SU-DHL-6 (cell line): ENCODE results near the gene CARD6.

Experiments
- EZH2phosphoT487 ChIP-seq: fragments of 200-600 bp; sonication (generic), shearing (Covaris generic); conservative IDR thresholded peaks from 2 replicates; pipeline ENCODE4 v1.6.1; 2018; ENCODE audit warnings: mild to moderate bottlenecking, antibody characterized with exemption, low read length, moderate library complexity, mixed read lengths
- TF ChIP-seq, protein P1 (sequence below): fragments of 200-600 bp; sonication (generic); IDR thresholded peaks from one replicate; pipeline ENCODE4 v1.5.1; 2017; ENCODE audit warnings: antibody characterized with exemption, mild to moderate bottlenecking, low read length, moderate library complexity; ENCODE audit not compliant: insufficient read depth, poor library complexity, severe bottlenecking

- TF ChIP-seq, protein P1, sequence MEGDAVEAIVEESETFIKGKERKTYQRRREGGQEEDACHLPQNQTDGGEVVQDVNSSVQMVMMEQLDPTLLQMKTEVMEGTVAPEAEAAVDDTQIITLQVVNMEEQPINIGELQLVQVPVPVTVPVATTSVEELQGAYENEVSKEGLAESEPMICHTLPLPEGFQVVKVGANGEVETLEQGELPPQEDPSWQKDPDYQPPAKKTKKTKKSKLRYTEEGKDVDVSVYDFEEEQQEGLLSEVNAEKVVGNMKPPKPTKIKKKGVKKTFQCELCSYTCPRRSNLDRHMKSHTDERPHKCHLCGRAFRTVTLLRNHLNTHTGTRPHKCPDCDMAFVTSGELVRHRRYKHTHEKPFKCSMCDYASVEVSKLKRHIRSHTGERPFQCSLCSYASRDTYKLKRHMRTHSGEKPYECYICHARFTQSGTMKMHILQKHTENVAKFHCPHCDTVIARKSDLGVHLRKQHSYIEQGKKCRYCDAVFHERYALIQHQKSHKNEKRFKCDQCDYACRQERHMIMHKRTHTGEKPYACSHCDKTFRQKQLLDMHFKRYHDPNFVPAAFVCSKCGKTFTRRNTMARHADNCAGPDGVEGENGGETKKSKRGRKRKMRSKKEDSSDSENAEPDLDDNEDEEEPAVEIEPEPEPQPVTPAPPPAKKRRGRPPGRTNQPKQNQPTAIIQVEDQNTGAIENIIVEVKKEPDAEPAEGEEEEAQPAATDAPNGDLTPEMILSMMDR, result no peak
- TF ChIP-seq EZH2phosphoT487, result no peak
Measured at GRCh38 chr5:40833712-40834229, 7.4 kb upstream of the CARD6 start.
